ENCODE results near the gene PRDM13.

GRCh38 chr6:99587792-99588191 lies 18.8 kb upstream of the PRDM13 start:
- TF ChIP-seq CTCF (IDR thresholded peaks at IDR 0.05 in 4 of 5, conservative IDR thresholded peaks at IDR 0.05 in 1 of 5): no peak
- TF ChIP-seq POLR2A (IDR thresholded peaks at IDR 0.05): no peak

Data from gastrocnemius medialis (tissue), 4 donors.